Liver (tissue), 9 donors: ENCODE measurements around the gene HOXC10. TPM values are rescaled to one million over a fixed set of nuclear protein-coding genes. Genes with fewer than 3 reads are reported as not detected.

Experiments used
- DNase-seq: peaks from one replicate; pipeline ENCODE4 v3.0.0-alpha.2; 2017; ENCODE audit warnings: low spot score
- H3K27ac ChIP-seq, 2 donors: one replicate each; pipeline ENCODE4 v1.7.0; 2013; ENCODE audit warnings: inconsistent platforms in 2 of 2, low read length in 2 of 2, control low read depth in 1 of 2, low read depth in 1 of 2, mild to moderate bottlenecking in 1 of 2
- H3K27me3 ChIP-seq, 4 donors: one replicate each; pipeline versions ENCODE4 v1.6.1 to v1.7.0; 2013; ENCODE audit warnings: low read length in 3 of 4, inconsistent platforms in 1 of 4, mild to moderate bottlenecking in 1 of 4, moderate library complexity in 1 of 4; ENCODE audit not compliant: control insufficient read depth in 4 of 4, insufficient read depth in 4 of 4
- H3K36me3 ChIP-seq, 4 donors: one replicate each; pipeline versions ENCODE4 v1.6.1 to v1.7.0; 2013; ENCODE audit warnings: low read length in 3 of 4, mild to moderate bottlenecking in 3 of 4, low read depth in 1 of 4, moderate library complexity in 1 of 4; ENCODE audit not compliant: control insufficient read depth in 4 of 4, insufficient read depth in 3 of 4
- H3K4me1 ChIP-seq, 4 donors: one replicate each; pipeline versions ENCODE4 v1.6.1 to v1.7.0; 2013; ENCODE audit warnings: low read length in 3 of 4, mild to moderate bottlenecking in 3 of 4, moderate library complexity in 1 of 4; ENCODE audit not compliant: control insufficient read depth in 4 of 4, insufficient read depth in 4 of 4
- H3K4me3 ChIP-seq, 3 donors: one replicate each; pipeline versions ENCODE4 v1.6.1 to v1.7.0; 2013; ENCODE audit warnings: low read length in 3 of 3, control low read depth in 1 of 3, low read depth in 1 of 3, mild to moderate bottlenecking in 1 of 3
- H3K9ac ChIP-seq, 2 donors: one replicate each; pipeline ENCODE4 v1.7.0; 2013; ENCODE audit warnings: low read length in 2 of 2, mild to moderate bottlenecking in 2 of 2, moderate library complexity in 2 of 2, control low read depth in 1 of 2, low read depth in 1 of 2
- H3K9me3 ChIP-seq, 4 donors: one replicate each; pipeline versions ENCODE4 v1.6.1 to v1.7.0; 2013; ENCODE audit warnings: low read length in 3 of 4; ENCODE audit not compliant: control insufficient read depth in 4 of 4
- CTCF ChIP-seq: fragments of 150-350 bp; IDR thresholded peaks from 2 replicates; pipeline ENCODE4 v1.5.1; 2017; ENCODE audit warnings: improper control_type of control experiment, low read depth, low read length; ENCODE audit not compliant: missing input control
- EGR1 ChIP-seq, 2 donors: IDR thresholded peaks; 2 replicates each; pipeline ENCODE4 v1.6.1; 2016 to 2018; ENCODE audit warnings: antibody characterized with exemption in 2 of 2, low read depth in 2 of 2
- FOXA1 ChIP-seq: IDR thresholded peaks from 2 replicates; pipeline ENCODE4 v1.6.1; 2016; ENCODE audit warnings: antibody characterized with exemption
- GABPA ChIP-seq, 2 donors: IDR thresholded peaks in 1 of 2; conservative IDR thresholded peaks in 1 of 2; 2 replicates each; pipeline ENCODE4 v1.6.1; 2016; ENCODE audit warnings: antibody characterized with exemption in 2 of 2, mild to moderate bottlenecking in 1 of 2, moderate library complexity in 1 of 2
- HNF4A ChIP-seq, 2 donors: conservative IDR thresholded peaks; 2 replicates each; pipeline ENCODE4 v1.6.1; 2016; ENCODE audit warnings: antibody characterized with exemption in 2 of 2, mild to moderate bottlenecking in 2 of 2
- HNF4G ChIP-seq: IDR thresholded peaks from 2 replicates; pipeline ENCODE4 v1.6.1; 2016; ENCODE audit warnings: antibody characterized with exemption
- NR2F2 ChIP-seq: IDR thresholded peaks from 2 replicates; pipeline ENCODE4 v1.6.1; 2016; ENCODE audit warnings: antibody characterized with exemption
- RAD21 ChIP-seq, 2 donors: IDR thresholded peaks; 2 replicates each; pipeline ENCODE4 v1.6.1; 2016; ENCODE audit warnings: antibody characterized with exemption in 2 of 2, mild to moderate bottlenecking in 2 of 2
- RXRA ChIP-seq, 2 donors: IDR thresholded peaks; 2 replicates each; pipeline ENCODE4 v1.6.1; 2017 to 2018; ENCODE audit warnings: antibody characterized with exemption in 2 of 2, mild to moderate bottlenecking in 1 of 2
- SP1 ChIP-seq: IDR thresholded peaks from 2 replicates; pipeline ENCODE4 v1.6.1; 2018; ENCODE audit warnings: antibody characterized with exemption, mild to moderate bottlenecking
- ZBTB33 ChIP-seq: IDR thresholded peaks from 2 replicates; pipeline ENCODE4 v1.6.1; 2016; ENCODE audit warnings: antibody characterized with exemption
- WGBS: extraction: QIAGEN DNeasy Blood & Tissue Kit; methylation state at CpG from one replicate; pipeline ENCODE4 v1.1.7; 2013; 5-methylcytosine and 5-hydroxymethylcytosine counted together
- polyA plus RNA-seq, 2 donors: library from polyadenylated mRNA; stranded (reverse) in 1 of 2; unstranded in 1 of 2; fragments of 200-250 nt in 1 of 2; fragments of >200 nt in 1 of 2; fragmentation: Nextera tagmentation in 1 of 2; extraction: Ambion mirVana in 1 of 2; gene quantifications; one replicate each; pipeline versions ENCODE4 v1.2.1 to v1.2.3, GENCODE V29; 2013 to 2015
- total RNA-seq, 2 donors: library from RNA; depleted of rRNA; stranded (reverse); fragments of >200 nt; gene quantifications; one replicate each; pipeline ENCODE4 v1.2.3, GENCODE V29; 2014
- TF ChIP-seq, protein P1 (sequence below): IDR thresholded peaks from 2 replicates; pipeline ENCODE4 v1.6.1; 2016; ENCODE audit warnings: antibody characterized with exemption, mild to moderate bottlenecking
- TF ChIP-seq, protein P2 (sequence below): IDR thresholded peaks from 2 replicates; pipeline ENCODE4 v1.6.1; 2016; ENCODE audit warnings: antibody characterized with exemption
- donor health status: healthy.
- donor health status: healthy.
- donor health status: healthy.
- donor health status: healthy.
- donor health status: healthy.

HOXC10 gene
- total and polyA plus RNA-seq, 4 donors, result not detected

GRCh38 chr12:53966385-53967133 lies 18.4 kb upstream of the HOXC10 start:
- TF ChIP-seq EGR1 (IDR thresholded peaks at IDR 0.05; ENCODE audit: low read depth in 2 of 2) (no peak), RXRA (IDR thresholded peaks at IDR 0.05) (no peak), SP1 (no peak), ZBTB33 (no peak), RAD21 (IDR thresholded peaks at IDR 0.05) (no peak), CTCF (no peak), HNF4A (conservative IDR thresholded peaks at IDR 0.05) (no peak), GABPA (IDR thresholded peaks at IDR 0.05 in 1 of 2, conservative IDR thresholded peaks at IDR 0.05 in 1 of 2) (no peak), FOXA1 (no peak)
- TF ChIP-seq, protein P1, sequence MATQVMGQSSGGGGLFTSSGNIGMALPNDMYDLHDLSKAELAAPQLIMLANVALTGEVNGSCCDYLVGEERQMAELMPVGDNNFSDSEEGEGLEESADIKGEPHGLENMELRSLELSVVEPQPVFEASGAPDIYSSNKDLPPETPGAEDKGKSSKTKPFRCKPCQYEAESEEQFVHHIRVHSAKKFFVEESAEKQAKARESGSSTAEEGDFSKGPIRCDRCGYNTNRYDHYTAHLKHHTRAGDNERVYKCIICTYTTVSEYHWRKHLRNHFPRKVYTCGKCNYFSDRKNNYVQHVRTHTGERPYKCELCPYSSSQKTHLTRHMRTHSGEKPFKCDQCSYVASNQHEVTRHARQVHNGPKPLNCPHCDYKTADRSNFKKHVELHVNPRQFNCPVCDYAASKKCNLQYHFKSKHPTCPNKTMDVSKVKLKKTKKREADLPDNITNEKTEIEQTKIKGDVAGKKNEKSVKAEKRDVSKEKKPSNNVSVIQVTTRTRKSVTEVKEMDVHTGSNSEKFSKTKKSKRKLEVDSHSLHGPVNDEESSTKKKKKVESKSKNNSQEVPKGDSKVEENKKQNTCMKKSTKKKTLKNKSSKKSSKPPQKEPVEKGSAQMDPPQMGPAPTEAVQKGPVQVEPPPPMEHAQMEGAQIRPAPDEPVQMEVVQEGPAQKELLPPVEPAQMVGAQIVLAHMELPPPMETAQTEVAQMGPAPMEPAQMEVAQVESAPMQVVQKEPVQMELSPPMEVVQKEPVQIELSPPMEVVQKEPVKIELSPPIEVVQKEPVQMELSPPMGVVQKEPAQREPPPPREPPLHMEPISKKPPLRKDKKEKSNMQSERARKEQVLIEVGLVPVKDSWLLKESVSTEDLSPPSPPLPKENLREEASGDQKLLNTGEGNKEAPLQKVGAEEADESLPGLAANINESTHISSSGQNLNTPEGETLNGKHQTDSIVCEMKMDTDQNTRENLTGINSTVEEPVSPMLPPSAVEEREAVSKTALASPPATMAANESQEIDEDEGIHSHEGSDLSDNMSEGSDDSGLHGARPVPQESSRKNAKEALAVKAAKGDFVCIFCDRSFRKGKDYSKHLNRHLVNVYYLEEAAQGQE, result no peak
- TF ChIP-seq, protein P2, sequence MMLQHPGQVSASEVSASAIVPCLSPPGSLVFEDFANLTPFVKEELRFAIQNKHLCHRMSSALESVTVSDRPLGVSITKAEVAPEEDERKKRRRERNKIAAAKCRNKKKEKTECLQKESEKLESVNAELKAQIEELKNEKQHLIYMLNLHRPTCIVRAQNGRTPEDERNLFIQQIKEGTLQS, result no peak
- peaks cover 0 to 3% (median 0%) of the 10 kb centered on the region in 4 donors for H3K9me3 ChIP-seq
- H3K9ac ChIP-seq, result no peak overlapping the region
- peaks cover 0 to 68% (median 47%) of the 10 kb centered on the region in 4 donors for H3K27me3 ChIP-seq
- no peaks in the 10 kb centered on the region for H3K36me3 ChIP-seq
- peaks cover 0 to 7% (median 4%) of the 10 kb centered on the region in 4 donors for H3K4me1 ChIP-seq
- H3K4me3 ChIP-seq, result no peak overlapping the region
- WGBS, result 7% methylated on average over 36 of the region's 36 CpGs
- DNase-seq, result no peak
- H3K27ac ChIP-seq, result no peak overlapping the region

DNA sequence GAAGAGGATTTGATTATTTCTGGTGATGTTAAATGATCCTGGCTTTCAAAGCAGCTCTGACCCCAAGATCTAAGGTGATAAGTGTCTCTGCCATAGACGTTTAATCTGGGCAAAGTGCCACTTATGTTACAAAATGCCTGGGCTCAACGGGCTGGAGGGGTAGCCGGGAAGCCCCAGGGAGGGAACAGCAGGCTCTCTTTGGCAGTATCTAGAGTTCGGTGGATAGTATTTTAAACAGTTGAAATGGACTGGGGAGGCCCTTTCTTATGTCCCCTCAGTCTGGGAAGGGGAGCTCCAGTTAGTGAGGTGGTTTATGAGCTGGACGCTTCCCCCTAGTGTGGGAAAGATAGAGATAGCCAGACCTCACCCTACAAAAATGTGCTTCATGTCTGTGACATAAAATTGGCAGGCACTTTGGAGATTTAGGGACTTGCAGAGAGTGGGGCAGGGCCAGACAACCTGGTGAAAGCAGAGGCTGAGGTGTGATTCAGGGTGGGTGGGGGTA lies 17.5 kb upstream of the HOXC10 start:
- peaks cover 0 to 64% (median 46%) of the 10 kb centered on the region in 4 donors for H3K27me3 ChIP-seq
- H3K9me3 ChIP-seq, result peaks cover 0 to 3% (median 0%) of the 10 kb centered on the region in 4 donors
- 8% methylated on average over 5 of the region's 5 CpGs for WGBS
- H3K4me3 ChIP-seq, result no peak overlapping the region
- DNase-seq, result no peak
- peaks cover 0 to 7% (median 4%) of the 10 kb centered on the region in 4 donors for H3K4me1 ChIP-seq
- H3K27ac ChIP-seq, result no peak overlapping the region
- no peaks in the 10 kb centered on the region for H3K36me3 ChIP-seq
- H3K9ac ChIP-seq, result no peak overlapping the region
- TF ChIP-seq NR2F2 (no peak), HNF4G (no peak), RXRA (IDR thresholded peaks at IDR 0.05) (no peak), EGR1 (IDR thresholded peaks at IDR 0.05; ENCODE audit: low read depth in 2 of 2) (no peak), CTCF (no peak), FOXA1 (no peak), HNF4A (conservative IDR thresholded peaks at IDR 0.05) (no peak)
- TF ChIP-seq, protein P1, result no peak
- TF ChIP-seq, protein P2, result no peak
